Prostate gland (tissue), 2 donors: Measurements from ENCODE around the gene SLC16A13. TPM values are rescaled to one million over a fixed set of nuclear protein-coding genes. Genes with fewer than 3 reads are reported as not detected.

ENCODE experiments used
- DNase-seq: peaks from one replicate; pipeline ENCODE4 v3.0.0-alpha.2; 2019; ENCODE audit warnings: low spot score
- H3K27ac ChIP-seq, 2 donors: fragments of 200-600 bp; sonication (generic); 2 replicates each; pipeline ENCODE4 v1.5.1; 2017 to 2019
- H3K27me3 ChIP-seq: fragments of 200-600 bp; sonication (generic); replicated peaks from 2 replicates; pipeline ENCODE4 v1.5.1; 2019; ENCODE audit not compliant: insufficient read depth
- H3K36me3 ChIP-seq, 2 donors: fragments of 200-600 bp; sonication (generic); 1 replicate in 1 of 2; 2 replicates in 1 of 2; pipeline versions ENCODE4 v1.5.1 to v1.8.1; 2017 to 2019
- H3K4me1 ChIP-seq: fragments of 200-600 bp; sonication (generic); replicated peaks from 2 replicates; pipeline ENCODE4 v1.5.1; 2019
- H3K4me3 ChIP-seq, 2 donors: fragments of 200-600 bp; sonication (generic); 2 replicates each; pipeline ENCODE4 v1.5.1; 2017 to 2019
- H3K9me3 ChIP-seq: fragments of 200-600 bp; sonication (generic); 2 replicates; pipeline ENCODE4 v1.5.1; 2017
- POLR2A ChIP-seq: fragments of 450-650 bp; IDR thresholded peaks from one replicate; pipeline ENCODE4 v1.6.1; 2016; ENCODE audit warnings: antibody characterized with exemption, mild to moderate bottlenecking
- POLR2AphosphoS5 ChIP-seq: sonication (generic); formaldehyde crosslinking; IDR thresholded peaks from one replicate; pipeline ENCODE4 v1.6.1; 2017; ENCODE audit warnings: antibody characterized with exemption
- WGBS: methylation state at CpG from one replicate; pipeline ENCODE4 v1.1.5; 2018; 5-methylcytosine and 5-hydroxymethylcytosine counted together
- intact Hi-C: fragments of 100-400 bp; cut with DNase I; formaldehyde crosslinking; loops from one replicate; pipeline ENCODE4 v1.14.2; 2022
- total RNA-seq, 2 donors: library from RNA; depleted of rRNA; stranded (reverse); fragments of >200 nt; gene quantifications; one replicate each; pipeline ENCODE4 v1.1.0, GENCODE V29; 2016
- TF ChIP-seq, protein P1 (sequence below), 4 experiments: fragments of 200-600 bp in 2 of 4; fragments of 450-650 bp in 2 of 4; sonication (generic) in 2 of 4; IDR thresholded peaks; 1 replicate in 3 of 4; 2 replicates in 1 of 4; pipeline ENCODE4 v1.5.1; 2016 to 2019; ENCODE audit warnings: antibody characterized with exemption in 4 of 4, mild to moderate bottlenecking in 2 of 4, moderate library complexity in 2 of 4

Gene SLC16A13
- total RNA-seq, 2 donors from 2014 or later = 1.7 to 1.8 TPM

DNA sequence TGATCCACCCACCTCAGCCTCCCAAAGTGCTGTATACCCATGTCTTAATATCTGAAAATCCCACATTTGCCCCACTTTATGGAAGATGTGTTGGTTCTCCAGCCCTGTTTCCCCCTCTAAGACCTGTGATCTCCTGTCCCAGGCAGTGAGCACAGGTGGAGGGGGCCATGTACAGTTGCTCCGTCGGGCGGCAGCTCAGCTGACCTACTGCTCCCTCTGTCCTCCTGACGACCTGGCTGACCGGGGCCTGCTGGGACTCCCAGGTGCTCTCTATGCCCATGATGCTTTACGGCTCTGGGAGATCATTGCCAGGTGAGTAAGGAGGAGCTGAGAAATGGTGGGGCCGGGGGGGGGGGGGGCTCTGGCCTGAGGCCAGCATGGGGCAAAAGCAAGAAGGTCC, 30.1 kb upstream of the SLC16A13 start:
- Histone ChIP-seq H3K36me3 (no peaks in the 10 kb centered on the region), H3K27ac (no peak overlapping the region), H3K27me3 (no peaks in the 10 kb centered on the region), H3K9me3 (no peaks in the 10 kb centered on the region), H3K4me3 (no peak overlapping the region), H3K4me1 (peaks cover 3% of the 10 kb centered on the region)
- DNase-seq = no peak
- TF ChIP-seq, protein P1, sequence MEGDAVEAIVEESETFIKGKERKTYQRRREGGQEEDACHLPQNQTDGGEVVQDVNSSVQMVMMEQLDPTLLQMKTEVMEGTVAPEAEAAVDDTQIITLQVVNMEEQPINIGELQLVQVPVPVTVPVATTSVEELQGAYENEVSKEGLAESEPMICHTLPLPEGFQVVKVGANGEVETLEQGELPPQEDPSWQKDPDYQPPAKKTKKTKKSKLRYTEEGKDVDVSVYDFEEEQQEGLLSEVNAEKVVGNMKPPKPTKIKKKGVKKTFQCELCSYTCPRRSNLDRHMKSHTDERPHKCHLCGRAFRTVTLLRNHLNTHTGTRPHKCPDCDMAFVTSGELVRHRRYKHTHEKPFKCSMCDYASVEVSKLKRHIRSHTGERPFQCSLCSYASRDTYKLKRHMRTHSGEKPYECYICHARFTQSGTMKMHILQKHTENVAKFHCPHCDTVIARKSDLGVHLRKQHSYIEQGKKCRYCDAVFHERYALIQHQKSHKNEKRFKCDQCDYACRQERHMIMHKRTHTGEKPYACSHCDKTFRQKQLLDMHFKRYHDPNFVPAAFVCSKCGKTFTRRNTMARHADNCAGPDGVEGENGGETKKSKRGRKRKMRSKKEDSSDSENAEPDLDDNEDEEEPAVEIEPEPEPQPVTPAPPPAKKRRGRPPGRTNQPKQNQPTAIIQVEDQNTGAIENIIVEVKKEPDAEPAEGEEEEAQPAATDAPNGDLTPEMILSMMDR (IDR thresholded peaks at IDR 0.05) = no peak
- TF ChIP-seq POLR2AphosphoS5 = no peak
- TF ChIP-seq POLR2A = no peak
- 86% methylated on average over 6 of the region's 7 CpGs for WGBS
- intact Hi-C loops = loop anchor here (5.0 kb wide), 1 partner anchor 93 kb away; no protein-coding TSS in a partner anchor

DNA sequence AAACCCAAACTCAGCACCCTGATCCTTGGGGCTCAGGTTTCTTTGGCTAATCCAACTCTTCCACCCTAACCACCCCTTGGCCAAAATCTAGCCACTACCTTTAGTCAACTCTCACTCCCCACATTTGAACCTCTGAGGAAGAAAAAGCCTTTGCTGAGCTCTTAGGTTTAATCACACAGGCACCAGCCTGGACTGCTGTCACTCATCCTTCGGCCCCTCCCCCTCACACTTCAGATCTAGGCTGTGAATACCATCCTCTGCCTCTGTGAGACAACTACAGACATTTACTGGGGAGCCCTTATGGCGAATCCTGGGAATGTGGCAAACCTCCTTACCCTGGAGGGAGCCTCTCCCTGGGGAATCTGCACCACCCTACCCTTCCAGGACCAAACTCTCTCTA, 28.7 kb upstream of the SLC16A13 start:
- no peaks in the 10 kb centered on the region for H3K9me3 ChIP-seq
- intact Hi-C loops = loop anchor here (5.0 kb wide), 1 partner anchor 95 kb away; no protein-coding TSS in a partner anchor
- H3K4me3 ChIP-seq = no peak overlapping the region
- no peak for DNase-seq
- H3K4me1 ChIP-seq = peaks cover 3% of the 10 kb centered on the region
- no peaks in the 10 kb centered on the region for H3K27me3 ChIP-seq
- TF ChIP-seq, protein P1 (IDR thresholded peaks at IDR 0.05) = no peak
- TF ChIP-seq POLR2AphosphoS5 (no peak), POLR2A (no peak)
- 91% methylated on average over 2 of the region's 2 CpGs for WGBS
- no peak overlapping the region for H3K27ac ChIP-seq
- H3K36me3 ChIP-seq = no peaks in the 10 kb centered on the region

DNA sequence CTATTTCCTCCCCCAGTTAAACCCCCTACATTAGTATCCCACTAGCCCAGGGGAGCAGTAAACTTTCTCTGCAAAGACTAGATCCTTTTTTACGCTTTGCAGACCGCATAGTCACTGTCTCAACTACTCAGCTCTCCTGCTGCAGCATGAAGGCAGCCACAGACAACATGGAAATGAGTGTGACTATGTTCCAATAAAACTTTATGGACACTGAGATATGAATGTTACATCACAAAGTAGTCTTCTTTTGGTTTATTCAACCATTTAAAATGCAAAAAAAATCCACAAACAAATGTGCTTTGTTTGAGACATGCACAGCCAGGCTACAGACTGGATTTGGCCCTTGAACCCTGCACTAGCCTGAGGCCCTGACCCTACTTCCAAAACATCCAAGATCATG, 25.3 kb upstream of the SLC16A13 start:
- Histone ChIP-seq H3K27ac (no peak overlapping the region), H3K4me3 (no peak overlapping the region), H3K4me1 (peaks cover 17% of the 10 kb centered on the region), H3K9me3 (no peaks in the 10 kb centered on the region), H3K27me3 (no peaks in the 10 kb centered on the region), H3K36me3 (no peaks in the 10 kb centered on the region)
- TF ChIP-seq POLR2AphosphoS5 (no peak), POLR2A (no peak)
- TF ChIP-seq, protein P1 (IDR thresholded peaks at IDR 0.05) = no peak
- no peak for DNase-seq
- intact Hi-C loops = no loop called here
- WGBS = 95% methylated on average over 2 of the region's 2 CpGs

DNA sequence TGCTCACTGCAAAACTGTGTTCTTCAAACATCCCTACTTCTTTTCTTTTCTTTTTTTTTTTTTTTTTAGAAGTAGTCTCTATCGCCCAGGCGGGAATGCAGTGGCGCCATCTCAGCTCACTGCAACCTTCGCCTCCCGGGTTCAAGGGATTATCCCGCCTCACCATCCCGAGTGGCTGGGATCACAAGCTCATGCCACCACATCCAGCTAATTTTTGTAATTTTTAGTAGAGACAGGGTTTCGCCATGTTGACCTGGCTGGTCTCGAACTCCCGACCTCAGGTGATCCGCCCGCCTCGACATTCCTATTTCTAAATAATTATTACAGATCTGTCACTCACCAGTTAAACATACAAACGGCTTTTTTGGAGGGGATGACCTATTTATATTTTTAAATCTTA, 24.4 kb upstream of the SLC16A13 start:
- no peak for TF ChIP-seq POLR2A
- TF ChIP-seq POLR2AphosphoS5 = no peak
- TF ChIP-seq, protein P1 (IDR thresholded peaks at IDR 0.05) = no peak
- Histone ChIP-seq H3K36me3 (no peaks in the 10 kb centered on the region), H3K27ac (no peak overlapping the region), H3K4me1 (peaks cover 19% of the 10 kb centered on the region), H3K27me3 (no peaks in the 10 kb centered on the region), H3K4me3 (peak overlapping the region; percentile 94 to 98), H3K9me3 (no peaks in the 10 kb centered on the region)
- 41% methylated on average over 14 of the region's 14 CpGs for WGBS
- intact Hi-C loops = no loop called here
- no peak for DNase-seq

DNA sequence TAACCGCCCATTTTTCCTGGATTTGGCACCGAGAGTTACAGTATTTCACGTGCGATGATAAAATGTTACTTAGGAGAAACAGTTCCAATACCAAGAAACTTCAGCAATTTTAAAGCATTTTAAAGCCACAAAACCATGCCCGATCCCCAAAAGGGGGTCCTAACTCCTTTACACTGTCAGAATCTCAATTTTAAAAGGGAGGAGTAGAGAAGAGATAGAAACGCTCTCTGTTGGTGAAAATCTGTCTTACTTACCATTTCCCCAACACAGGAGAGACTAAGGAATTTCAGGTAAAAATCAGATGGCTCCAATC, 23.9 kb upstream of the SLC16A13 start:
- intact Hi-C loops = no loop called here
- no peaks in the 10 kb centered on the region for H3K9me3 ChIP-seq
- peaks cover 19% of the 10 kb centered on the region for H3K4me1 ChIP-seq
- peak overlapping the region; percentile 96 to 97 for H3K27ac ChIP-seq
- TF ChIP-seq, protein P1 (IDR thresholded peaks at IDR 0.05) = no peak
- TF ChIP-seq POLR2A = peak; percentile 10
- no peak for TF ChIP-seq POLR2AphosphoS5
- no peaks in the 10 kb centered on the region for H3K27me3 ChIP-seq
- no peak for DNase-seq
- H3K4me3 ChIP-seq = peak overlapping the region; percentile 94 to 98
- 1% methylated on average over 6 of the region's 6 CpGs for WGBS
- H3K36me3 ChIP-seq = no peaks in the 10 kb centered on the region
